GM10266 (cell line): ENCODE data around the gene SRD5A1.
A peak's percentile ranks its signal among the peaks of the same experiment; 100 is the strongest.

Experiments
- DNase-seq: peaks from one replicate; pipeline ENCODE4 v3.0.0; 2012; ENCODE audit errors: extremely low spot score
- TF ChIP-seq, protein P1 (sequence below): IDR thresholded peaks from 2 replicates; pipeline ENCODE4 v1.5.1; 2012; ENCODE audit warnings: mild to moderate bottlenecking, low read depth; ENCODE audit not compliant: control insufficient read depth, insufficient read depth; ENCODE audit errors: missing control alignments

Gene SRD5A1

DNA sequence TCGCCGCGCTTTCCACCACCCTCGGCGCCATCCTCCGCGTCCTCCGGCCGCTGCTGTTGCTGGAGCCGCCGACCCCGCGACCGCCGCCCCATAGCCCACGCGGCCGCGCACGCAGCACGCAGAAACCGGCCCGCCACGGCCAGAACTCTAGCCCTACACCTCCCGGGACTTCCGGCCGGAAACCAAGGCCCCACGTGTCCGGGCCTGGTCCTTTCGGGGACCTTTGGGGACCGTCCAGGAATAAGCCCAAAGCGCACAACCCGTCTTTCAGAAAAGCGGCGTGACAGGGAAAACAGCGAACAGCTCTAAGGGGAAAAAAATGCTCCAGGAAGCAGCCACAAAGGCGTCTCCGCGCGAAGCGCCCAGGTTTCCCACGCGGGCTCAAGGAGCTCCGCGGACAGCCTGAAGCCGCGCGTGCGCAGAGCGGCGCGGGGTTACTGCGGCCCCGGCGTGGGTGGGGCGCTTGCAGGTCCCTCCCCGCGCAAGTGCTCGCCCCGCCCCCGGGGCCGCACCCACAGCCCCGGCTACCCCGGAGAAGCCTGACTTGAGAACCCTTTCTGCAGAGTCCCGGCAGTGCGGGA is at the start of gene SRD5A1, which contains the start of gene NSUN2:
Gene SRD5A1, plus strand, starts transcription at position 553 of the 581 bp plus-strand sequence. CDS start 137 bp downstream, outside the sequence.
Gene NSUN2, minus strand, starts transcription at position 157 of the 581 bp plus-strand sequence. Its CDS starts 65 bp downstream, at position 92.
- DNase-seq: peak; percentile 98
- TF ChIP-seq, protein P1, sequence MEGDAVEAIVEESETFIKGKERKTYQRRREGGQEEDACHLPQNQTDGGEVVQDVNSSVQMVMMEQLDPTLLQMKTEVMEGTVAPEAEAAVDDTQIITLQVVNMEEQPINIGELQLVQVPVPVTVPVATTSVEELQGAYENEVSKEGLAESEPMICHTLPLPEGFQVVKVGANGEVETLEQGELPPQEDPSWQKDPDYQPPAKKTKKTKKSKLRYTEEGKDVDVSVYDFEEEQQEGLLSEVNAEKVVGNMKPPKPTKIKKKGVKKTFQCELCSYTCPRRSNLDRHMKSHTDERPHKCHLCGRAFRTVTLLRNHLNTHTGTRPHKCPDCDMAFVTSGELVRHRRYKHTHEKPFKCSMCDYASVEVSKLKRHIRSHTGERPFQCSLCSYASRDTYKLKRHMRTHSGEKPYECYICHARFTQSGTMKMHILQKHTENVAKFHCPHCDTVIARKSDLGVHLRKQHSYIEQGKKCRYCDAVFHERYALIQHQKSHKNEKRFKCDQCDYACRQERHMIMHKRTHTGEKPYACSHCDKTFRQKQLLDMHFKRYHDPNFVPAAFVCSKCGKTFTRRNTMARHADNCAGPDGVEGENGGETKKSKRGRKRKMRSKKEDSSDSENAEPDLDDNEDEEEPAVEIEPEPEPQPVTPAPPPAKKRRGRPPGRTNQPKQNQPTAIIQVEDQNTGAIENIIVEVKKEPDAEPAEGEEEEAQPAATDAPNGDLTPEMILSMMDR: no peak

DNA sequence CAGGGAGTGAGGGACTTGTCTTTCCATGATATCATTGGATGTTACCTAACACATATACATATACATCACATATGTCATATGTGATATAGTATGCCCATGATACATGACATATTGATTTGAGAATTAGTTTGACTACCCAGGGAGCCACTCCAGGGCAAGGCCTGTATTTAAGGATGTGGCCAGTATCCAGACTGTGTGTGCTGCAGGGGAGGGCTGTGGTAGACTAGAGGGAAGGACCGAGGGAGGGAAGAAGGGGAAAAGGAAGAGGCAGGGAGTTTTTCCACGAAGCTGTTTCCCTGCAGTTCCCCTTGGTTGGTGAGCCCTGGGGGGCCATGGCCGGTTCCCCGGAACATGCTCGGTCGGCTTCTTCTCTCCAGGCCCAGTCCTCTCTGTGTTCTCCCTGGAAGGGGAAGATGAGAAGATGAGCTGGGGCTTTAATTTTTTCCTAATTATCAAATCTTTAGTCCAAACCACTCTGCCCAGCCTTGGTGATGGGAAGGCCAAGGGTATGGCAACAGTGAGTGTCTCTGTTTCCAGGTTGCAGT is 49.1 kb upstream of the SRD5A1 start:
- no peak for DNase-seq
- TF ChIP-seq, protein P1: no peak

DNA sequence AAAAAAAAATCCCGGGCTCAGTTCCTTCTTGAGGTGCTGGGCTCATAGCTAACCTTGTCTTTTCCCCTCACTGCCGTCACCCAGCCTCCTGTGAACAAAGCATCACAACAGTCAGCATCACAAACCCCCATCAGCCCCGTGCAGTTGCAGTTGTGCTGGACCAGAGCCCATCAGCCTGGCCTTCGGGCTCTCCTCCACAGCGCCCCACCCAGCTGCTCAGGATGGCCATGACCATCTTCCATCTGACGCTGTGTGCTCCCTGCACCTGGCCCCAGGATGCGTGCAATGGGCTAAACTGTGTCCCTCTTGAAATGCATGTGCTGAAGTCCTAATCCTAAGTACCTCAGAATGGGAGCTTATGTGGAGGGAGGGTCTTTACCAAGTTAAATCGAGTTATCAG is 48.5 kb upstream of the SRD5A1 start:
- TF ChIP-seq, protein P1: no peak
- no peak for DNase-seq

DNA sequence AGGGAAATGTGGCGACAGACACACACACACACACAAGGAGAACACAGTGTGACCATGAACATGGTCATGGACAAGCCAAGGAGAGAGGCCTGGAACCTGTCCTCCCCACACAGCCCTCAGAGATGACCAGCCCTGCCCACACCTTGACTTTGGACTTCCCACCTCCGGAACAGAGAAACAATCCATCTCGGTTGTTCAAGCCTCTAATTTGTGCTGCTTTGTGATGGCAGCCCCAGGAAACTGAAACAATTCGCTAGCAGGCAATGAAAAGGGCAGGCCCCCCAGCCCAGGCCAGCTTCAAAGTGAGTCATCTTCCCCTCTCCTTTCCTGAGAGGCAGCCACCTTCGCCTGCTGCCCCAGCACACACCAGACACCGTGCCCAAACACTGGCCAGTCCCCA is 48.1 kb upstream of the SRD5A1 start:
- DNase-seq: no peak

GRCh38 chr5:6585939-6586646 is 47.1 kb upstream of the SRD5A1 start:
- TF ChIP-seq, protein P1: no peak
- no peak for DNase-seq

More for the DNA sequence above, 48.1 kb upstream of the SRD5A1 start:
- TF ChIP-seq, protein P1: no peak

DNA sequence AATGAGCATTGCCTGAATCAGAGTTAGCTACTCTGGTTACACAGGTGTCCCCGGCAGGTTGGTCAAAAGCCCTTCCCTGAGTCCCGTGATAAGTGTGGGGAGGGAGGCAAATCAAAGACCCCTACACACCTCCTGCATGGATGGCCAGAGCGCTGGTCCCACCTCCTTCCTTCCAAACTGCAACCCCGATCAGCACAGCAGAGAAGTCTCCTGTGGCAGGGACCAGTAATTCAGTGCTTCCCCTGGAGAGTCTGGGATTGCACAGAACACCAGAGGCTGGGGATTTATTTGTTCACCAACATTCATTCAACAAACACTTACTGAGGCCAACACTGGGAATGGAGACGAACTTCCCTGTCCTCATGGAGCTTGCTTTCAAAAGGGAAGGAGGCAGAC is 46.6 kb upstream of the SRD5A1 start:
- DNase-seq: no peak
- TF ChIP-seq, protein P1: no peak

GRCh38 chr5:6587171-6587570 is 46.1 kb upstream of the SRD5A1 start:
- DNase-seq: no peak
- TF ChIP-seq, protein P1: no peak
